A673 (cell line): Measurements from ENCODE around the gene CDKAL1. TPM values are rescaled to one million over a fixed set of nuclear protein-coding genes. Genes with fewer than 3 reads are reported as not detected.
"Not testable (repeated sequence)": the region's sequence is repeated elsewhere in the genome, so short reads cannot be mapped to it uniquely, and the experiment has no call there.

Experiments
- BruUV-seq: library from RNA; stranded (reverse); fragments of 400-500 nt; replicated peaks from 2 replicates; lab custom pipeline; 2021; lab: Mats Ljungman, UMichigan
- CTCF ChIA-PET: fragments of 300-600 bp; sonication (Branson Sonifier 250); formaldehyde crosslinking; loops from one replicate; lab custom pipeline; 2022; ENCODE audit warnings: antibody characterized with exemption; lab: Charles Lee
- POLR2A ChIA-PET: fragments of 300-600 bp; sonication (Branson Sonifier 250); formaldehyde crosslinking; loops from one replicate; lab custom pipeline; 2022; ENCODE audit warnings: antibody characterized with exemption; ENCODE audit not compliant: low non-redundant PET; lab: Charles Lee
- DNase-seq: peaks from one replicate; pipeline ENCODE4 v3.0.0-alpha.2; 2015; ENCODE audit warnings: low spot score
- H3K27ac ChIP-seq: fragments of 200-600 bp; sonication (generic); 2 replicates; pipeline ENCODE4 v1.5.1; 2016; ENCODE audit warnings: mixed run types, low read depth, mild to moderate bottlenecking, mixed read lengths, antibody characterized with exemption, low read length; ENCODE audit not compliant: poor library complexity, severe bottlenecking
- H3K27me3 ChIP-seq: fragments of 200-600 bp; sonication (generic); replicated peaks from 2 replicates; pipeline ENCODE4 v1.6.1; 2017; ENCODE audit warnings: mixed run types, low read depth, mild to moderate bottlenecking, mixed read lengths, antibody characterized with exemption, low read length; ENCODE audit not compliant: insufficient read depth, poor library complexity
- H3K36me3 ChIP-seq: fragments of 200-600 bp; sonication (generic); 2 replicates; pipeline ENCODE4 v1.6.1; 2016; ENCODE audit warnings: mixed run types, mild to moderate bottlenecking, mixed read lengths, antibody characterized with exemption, low read length; ENCODE audit not compliant: insufficient read depth, poor library complexity, severe bottlenecking
- H3K4me1 ChIP-seq: fragments of 200-600 bp; sonication (generic); 2 replicates; pipeline ENCODE4 v1.6.1; 2017; ENCODE audit warnings: mixed run types, mild to moderate bottlenecking, mixed read lengths, antibody characterized with exemption, low read length; ENCODE audit not compliant: insufficient read depth, poor library complexity, severe bottlenecking
- H3K4me3 ChIP-seq: fragments of 200-600 bp; sonication (generic); 2 replicates; pipeline ENCODE4 v1.5.1; 2016; ENCODE audit warnings: low read depth, mixed run types, mild to moderate bottlenecking, mixed read lengths, low read length; ENCODE audit not compliant: poor library complexity, severe bottlenecking
- H3K9me3 ChIP-seq: fragments of 200-600 bp; sonication (generic); 2 replicates; pipeline ENCODE4 v1.6.1; 2016; ENCODE audit warnings: mixed run types, low read depth, mild to moderate bottlenecking, mixed read lengths, antibody characterized with exemption, low read length; ENCODE audit not compliant: poor library complexity, severe bottlenecking
- CTCF ChIP-seq: fragments of 300-800, 200-600 bp; sonication (generic); conservative IDR thresholded peaks from 2 replicates; pipeline ENCODE4 v1.5.1; 2017; ENCODE audit warnings: low read depth, mild to moderate bottlenecking, antibody characterized with exemption, low read length, moderate library complexity, mixed read lengths
- EZH2 ChIP-seq: fragments of 200-600 bp; sonication (generic); IDR thresholded peaks from 2 replicates; pipeline ENCODE4 v1.6.1; 2017; ENCODE audit warnings: borderline replicate concordance, low read depth, mild to moderate bottlenecking, mixed read lengths, antibody characterized with exemption, low read length; ENCODE audit not compliant: poor library complexity, severe bottlenecking
- intact Hi-C: fragments of 100-400 bp; cut with micrococcal nuclease; formaldehyde crosslinking; loops from one replicate; pipeline ENCODE4 v1.10.0; 2022; ENCODE audit not compliant: unreplicated experiment
- total RNA-seq: library from RNA; stranded (reverse); gene quantifications from 2 replicates; pipeline ENCODE4 v1.2.3, GENCODE V29; 2021

The CDKAL1 gene
- total RNA-seq, 1 experiment from 2014 or later: 35.5 TPM

GRCh38 chr6:20729086-20729485 is 194.8 kb downstream of the CDKAL1 start:
- intact Hi-C loops: no loop called here
- no peak for DNase-seq
- no peaks in the 10 kb centered on the region for H3K9me3 ChIP-seq
- TF ChIP-seq EZH2 (no peak), CTCF (no peak)
- ChIA-PET POLR2A (no interaction called here), CTCF (no interaction called here)
- peaks cover 5% of the 10 kb centered on the region for H3K4me1 ChIP-seq
- no TSS peak for BruUV-seq
- H3K27ac ChIP-seq: no peak overlapping the region
- no peak overlapping the region for H3K4me3 ChIP-seq
- no peaks in the 10 kb centered on the region for H3K36me3 ChIP-seq
- H3K27me3 ChIP-seq: no peaks in the 10 kb centered on the region

DNA sequence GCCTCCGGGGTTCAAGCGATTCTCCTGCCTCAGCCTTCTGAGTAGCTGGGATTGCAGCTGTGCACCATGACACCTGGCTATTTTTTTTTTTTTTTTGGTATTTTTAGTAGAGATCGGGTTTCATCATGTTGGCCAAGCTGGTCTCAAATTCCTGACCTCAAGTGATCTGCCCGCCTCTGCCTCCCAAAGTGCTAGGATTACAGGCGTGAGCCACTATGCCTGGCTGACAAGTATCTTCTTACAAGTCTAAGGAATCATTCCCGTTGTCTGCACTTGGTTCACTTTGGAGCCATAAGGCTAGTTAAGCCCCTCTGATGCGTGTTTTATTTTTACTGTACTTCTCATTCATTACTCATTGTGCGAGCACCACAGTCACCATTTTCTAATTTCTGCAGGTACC is 198.1 kb downstream of the CDKAL1 start:
- CTCF ChIA-PET, DNase-seq, BruUV-seq, H3K9me3 ChIP-seq, intact Hi-C loops, H3K36me3 ChIP-seq, H3K27me3 ChIP-seq, H3K27ac ChIP-seq, POLR2A ChIA-PET, H3K4me3 ChIP-seq, H3K4me1 ChIP-seq: not testable (repeated sequence)

DNA sequence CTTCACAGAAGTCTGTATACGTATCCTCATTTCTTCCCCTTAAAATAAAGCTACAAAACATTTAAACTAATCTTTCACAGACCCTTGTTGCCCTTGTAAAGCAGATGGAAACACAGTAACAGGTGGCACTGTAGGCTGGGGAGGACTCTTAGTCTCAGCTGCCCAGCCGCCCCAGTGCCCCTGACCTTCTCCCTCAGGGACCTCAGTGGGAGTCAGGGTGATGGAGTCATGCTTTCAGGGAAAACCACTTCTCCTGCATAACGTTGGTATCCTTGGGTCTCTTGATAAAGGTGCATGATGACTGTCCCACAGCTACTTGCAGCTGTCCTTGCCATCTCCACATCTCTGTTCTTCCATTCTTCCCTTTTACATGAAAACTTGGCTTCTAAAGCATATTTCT is 198.6 kb downstream of the CDKAL1 start:
- Histone ChIP-seq H3K36me3 (no peaks in the 10 kb centered on the region), H3K4me1 (no peaks in the 10 kb centered on the region), H3K4me3 (no peak overlapping the region), H3K9me3 (no peaks in the 10 kb centered on the region), H3K27ac (no peak overlapping the region), H3K27me3 (no peaks in the 10 kb centered on the region)
- intact Hi-C loops: no loop called here
- ChIA-PET POLR2A (no interaction called here), CTCF (no interaction called here)
- BruUV-seq: no TSS peak
- TF ChIP-seq EZH2 (no peak), CTCF (no peak)
- no peak for DNase-seq

DNA sequence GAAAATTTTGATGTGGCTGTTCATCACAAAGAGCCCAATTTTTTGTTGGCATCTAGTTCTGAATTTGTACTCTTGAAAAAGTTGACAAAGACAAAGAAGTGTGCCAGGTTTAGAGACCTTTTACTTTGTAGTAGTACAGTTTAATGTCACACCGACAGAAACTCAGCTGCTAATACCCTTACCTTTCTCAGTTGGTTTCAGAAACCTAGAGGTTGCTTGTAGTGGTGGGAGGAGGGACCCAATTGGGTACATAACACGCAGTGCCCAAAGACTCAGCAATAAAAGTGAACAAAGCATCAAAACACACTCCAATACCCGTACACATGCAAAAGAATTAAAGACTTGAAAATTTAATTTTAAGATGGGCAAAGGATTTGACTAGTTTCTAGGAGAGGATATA is 203.7 kb downstream of the CDKAL1 start:
- Histone ChIP-seq H3K27ac (no peak overlapping the region), H3K9me3 (no peaks in the 10 kb centered on the region), H3K36me3 (no peaks in the 10 kb centered on the region), H3K4me1 (no peaks in the 10 kb centered on the region), H3K4me3 (no peak overlapping the region), H3K27me3 (no peaks in the 10 kb centered on the region)
- TF ChIP-seq CTCF: no peak
- TF ChIP-seq EZH2: no peak
- intact Hi-C loops: no loop called here
- DNase-seq: no peak
- POLR2A ChIA-PET: no interaction called here
- BruUV-seq: no TSS peak
- CTCF ChIA-PET: no interaction called here
